ENCODE data around the gene TYW5.

The TYW5 gene

DNA sequence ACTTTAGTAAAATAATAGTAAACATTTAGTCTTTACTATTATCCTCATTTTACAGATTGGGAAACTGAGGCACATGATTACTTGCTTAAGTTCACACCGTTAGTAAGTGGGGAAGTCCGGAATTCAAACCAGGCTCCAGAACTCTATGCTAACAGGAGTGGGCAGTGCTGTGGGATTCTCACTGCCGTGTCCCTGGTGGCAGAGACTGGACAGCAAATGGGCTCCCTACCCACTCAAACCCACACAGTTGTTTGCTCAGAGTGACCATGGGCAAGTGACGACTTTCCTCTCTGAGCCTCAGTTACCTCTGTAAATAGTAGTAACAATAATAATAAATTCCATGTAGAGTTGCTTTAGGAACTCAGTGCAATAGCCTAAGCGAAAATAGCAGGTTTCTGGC is 24.1 kb upstream of the TYW5 start:
- Histone ChIP-seq H3K79me2 (ENCODE audit: control insufficient read depth, low read length) (no peaks in the 10 kb centered on the region), H3F3A (ENCODE audit: control insufficient read depth, insufficient read depth) (no peaks in the 10 kb centered on the region), H3K4me3 (ENCODE audit: low read length) (no peak overlapping the region), H4K20me1 (ENCODE audit: control insufficient read depth, insufficient read depth, low read depth, low read length) (no peaks in the 10 kb centered on the region), H3K9me3 (ENCODE audit: control insufficient read depth, insufficient read depth, low read length) (no peaks in the 10 kb centered on the region), H3K4me2 (ENCODE audit: low read length) (no peak overlapping the region), H3K36me3 (ENCODE audit: control insufficient read depth, low read length) (no peaks in the 10 kb centered on the region; the same call in 1 of the 2 replicates), H3K9me2 (replicated peaks; ENCODE audit: control insufficient read depth, low read length) (no peaks in the 10 kb centered on the region), H3K4me1 (ENCODE audit: control insufficient read depth, low read length) (no peaks in the 10 kb centered on the region), H3K27me3 (ENCODE audit: control insufficient read depth, low read length) (peaks cover 5% of the 10 kb centered on the region), H3K27ac (ENCODE audit: low read depth, low read length) (no peak overlapping the region)
- TF ChIP-seq EZH2phosphoT487 (IDR thresholded peaks at IDR 0.05; ENCODE audit: borderline replicate concordance, low read length) (no peak), CTCF (IDR thresholded peaks at IDR 0.05; ENCODE audit: low read depth, low read length, poor library complexity, severe bottlenecking) (no peak)

- Histone ChIP-seq H3K4me2 (ENCODE audit: low read length) (no peak overlapping the region), H3K36me3 (ENCODE audit: control insufficient read depth, low read length) (no peaks in the 10 kb centered on the region; the same call in 1 of the 2 replicates), H3K9me2 (replicated peaks; ENCODE audit: control insufficient read depth, low read length) (no peaks in the 10 kb centered on the region), H3K4me3 (ENCODE audit: low read length) (no peak overlapping the region), H3K79me2 (ENCODE audit: control insufficient read depth, low read length) (no peaks in the 10 kb centered on the region), H3K27ac (ENCODE audit: low read depth, low read length) (no peak overlapping the region), H3F3A (ENCODE audit: control insufficient read depth, insufficient read depth) (no peaks in the 10 kb centered on the region), H3K9me3 (ENCODE audit: control insufficient read depth, insufficient read depth, low read length) (no peaks in the 10 kb centered on the region), H3K4me1 (ENCODE audit: control insufficient read depth, low read length) (no peaks in the 10 kb centered on the region), H4K20me1 (ENCODE audit: control insufficient read depth, insufficient read depth, low read depth, low read length) (no peaks in the 10 kb centered on the region), H3K27me3 (ENCODE audit: control insufficient read depth, low read length) (peaks cover 5% of the 10 kb centered on the region)
- no peak for TF ChIP-seq CTCF (IDR thresholded peaks at IDR 0.05; ENCODE audit: low read depth, low read length, poor library complexity, severe bottlenecking)
- no peak for TF ChIP-seq EZH2phosphoT487 (IDR thresholded peaks at IDR 0.05; ENCODE audit: borderline replicate concordance, low read length)
These were observed 22.7 kb upstream of the TYW5 start for GRCh38 chr2:199977984-199978415.

- Histone ChIP-seq H3K9me3 (ENCODE audit: control insufficient read depth, insufficient read depth, low read length) (no peaks in the 10 kb centered on the region), H3K79me2 (ENCODE audit: control insufficient read depth, low read length) (no peaks in the 10 kb centered on the region), H3K4me3 (ENCODE audit: low read length) (no peak overlapping the region), H3K4me2 (ENCODE audit: low read length) (no peak overlapping the region), H3K9me2 (replicated peaks; ENCODE audit: control insufficient read depth, low read length) (no peaks in the 10 kb centered on the region), H3K36me3 (ENCODE audit: control insufficient read depth, low read length) (no peaks in the 10 kb centered on the region; the same call in 1 of the 2 replicates), H3K27ac (ENCODE audit: low read depth, low read length) (no peak overlapping the region), H4K20me1 (ENCODE audit: control insufficient read depth, insufficient read depth, low read depth, low read length) (no peaks in the 10 kb centered on the region), H3F3A (ENCODE audit: control insufficient read depth, insufficient read depth) (no peaks in the 10 kb centered on the region), H3K27me3 (ENCODE audit: control insufficient read depth, low read length) (peaks cover 2% of the 10 kb centered on the region), H3K4me1 (ENCODE audit: control insufficient read depth, low read length) (no peaks in the 10 kb centered on the region)
- no peak for TF ChIP-seq EZH2phosphoT487 (IDR thresholded peaks at IDR 0.05; ENCODE audit: borderline replicate concordance, low read length)
- no peak for TF ChIP-seq CTCF (IDR thresholded peaks at IDR 0.05; ENCODE audit: low read depth, low read length, poor library complexity, severe bottlenecking)
These were observed 20.1 kb upstream of the TYW5 start for GRCh38 chr2:199975273-199975895.
